GM21423 (cell line): ENCODE results near the gene TDRD7.
A peak's percentile ranks its signal among the peaks of the same experiment; 100 is the strongest.
"Not testable (repeated sequence)": the region's sequence is repeated elsewhere in the genome, so short reads cannot be mapped to it uniquely, and the experiment has no call there.

Experiments used
- ATAC-seq: cut with Tn5 transposase; IDR thresholded peaks from one replicate; pipeline ENCODE4 v1.9.1; 2021; ENCODE audit warnings: mild to moderate bottlenecking, moderate library complexity; ENCODE audit not compliant: unreplicated experiment

The TDRD7 gene

DNA sequence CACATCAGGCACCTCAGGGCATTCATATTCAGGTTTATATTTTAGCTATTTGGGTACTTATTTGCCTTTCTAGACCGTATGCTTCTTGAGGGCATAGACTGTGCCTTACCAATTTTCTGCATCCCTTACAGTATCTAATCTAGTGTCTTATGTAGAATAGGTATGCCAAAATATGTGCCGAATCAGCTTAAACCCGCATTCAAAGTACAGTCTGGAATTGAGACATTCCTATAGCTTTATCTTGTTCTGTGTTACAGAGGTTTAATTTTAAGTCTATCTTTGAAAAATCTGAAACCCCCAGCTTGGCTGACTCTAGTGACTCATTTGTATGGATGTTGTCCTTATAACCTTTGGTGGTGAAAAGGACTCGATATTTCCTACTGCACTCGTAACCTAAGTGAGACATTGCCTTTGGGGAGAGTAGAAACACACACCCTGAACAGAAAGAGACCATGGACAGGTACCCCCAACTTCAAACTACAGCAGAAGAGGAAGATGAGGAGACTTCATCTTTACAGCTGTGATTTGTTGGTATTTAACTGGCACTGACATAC lies 62.6 kb downstream of the TDRD7 start:
- no peak for ATAC-seq

DNA sequence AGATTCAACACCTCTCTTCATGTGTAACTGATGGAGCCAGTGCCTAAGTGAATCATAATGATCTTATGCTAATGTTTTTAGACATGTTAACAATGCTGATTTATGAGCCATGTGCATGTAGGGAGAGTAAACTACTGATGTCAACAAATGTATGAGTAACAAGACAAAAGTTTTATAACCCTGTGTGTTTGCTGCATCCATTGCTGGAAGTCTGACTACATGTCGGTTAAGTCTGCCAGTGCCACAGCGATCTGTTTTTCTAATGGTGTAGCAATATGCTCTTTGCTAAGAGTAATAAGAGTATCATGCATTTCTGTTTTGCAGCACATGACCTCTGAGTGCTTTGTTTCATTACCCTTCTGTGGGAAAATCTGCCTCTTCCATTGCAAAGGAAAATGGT lies 63.2 kb downstream of the TDRD7 start:
- no peak for ATAC-seq

DNA sequence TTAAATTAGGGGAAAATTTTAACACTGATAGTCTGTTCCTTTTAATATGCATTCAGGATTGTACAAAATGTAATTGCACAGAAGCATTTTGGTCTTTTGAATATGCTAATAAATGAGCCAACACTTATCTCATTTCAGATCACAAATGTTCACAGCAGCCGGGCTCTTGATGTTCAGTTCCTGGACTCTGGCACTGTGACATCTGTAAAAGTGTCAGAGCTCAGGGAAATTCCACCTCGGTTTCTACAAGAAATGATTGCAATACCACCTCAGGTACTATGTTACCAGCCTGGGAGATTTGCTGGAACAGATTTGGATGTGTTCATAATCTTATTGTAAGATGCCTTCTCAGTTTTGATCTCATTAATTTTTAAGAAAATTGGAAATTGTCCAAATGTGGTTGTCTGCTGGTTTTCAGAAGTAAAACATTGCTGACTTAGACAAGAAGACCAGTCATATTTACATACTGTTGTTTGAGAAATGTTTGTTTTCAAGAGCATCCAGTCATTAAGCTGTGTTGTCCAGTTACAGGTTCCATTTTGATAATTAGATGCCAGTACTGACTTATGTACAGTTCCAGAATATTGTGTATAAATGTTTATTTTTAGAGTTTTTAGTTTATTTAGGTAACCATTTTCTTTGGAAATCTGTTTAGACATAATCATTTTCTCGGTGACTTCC lies 66.5 kb downstream of the TDRD7 start:
- ATAC-seq: no peak

DNA sequence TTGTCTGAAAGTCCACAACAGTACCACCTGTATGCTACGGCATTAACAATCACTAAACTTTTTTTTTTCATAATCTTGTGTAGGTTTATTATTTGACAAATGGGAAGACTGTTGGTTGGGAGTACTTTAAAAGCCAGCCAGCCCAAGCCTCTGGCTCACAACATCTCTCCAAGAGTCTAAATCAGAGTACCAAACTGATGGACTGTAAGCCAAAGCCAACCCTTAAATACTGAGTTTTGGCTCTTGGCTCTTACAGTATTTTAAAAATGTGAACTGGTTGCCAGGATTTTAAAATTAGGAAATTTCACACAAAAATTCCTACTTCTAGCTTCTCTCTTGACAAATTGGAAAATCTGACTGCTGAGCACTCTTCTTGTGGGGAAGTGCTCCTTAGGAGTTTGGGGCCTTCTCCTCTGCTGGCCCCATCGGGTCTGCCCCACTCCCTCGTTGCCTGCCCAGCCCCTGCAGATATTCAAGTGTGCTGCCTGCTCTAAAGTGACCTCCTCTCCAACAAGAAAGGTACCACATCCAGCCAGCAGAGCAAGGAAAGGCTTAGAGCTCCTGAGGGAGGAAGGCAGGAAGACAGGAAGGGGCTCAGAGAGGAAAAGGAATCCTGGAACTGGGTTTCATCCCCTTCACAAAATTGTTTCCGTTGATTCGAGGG lies 67.7 kb downstream of the TDRD7 start:
- ATAC-seq: no peak

DNA sequence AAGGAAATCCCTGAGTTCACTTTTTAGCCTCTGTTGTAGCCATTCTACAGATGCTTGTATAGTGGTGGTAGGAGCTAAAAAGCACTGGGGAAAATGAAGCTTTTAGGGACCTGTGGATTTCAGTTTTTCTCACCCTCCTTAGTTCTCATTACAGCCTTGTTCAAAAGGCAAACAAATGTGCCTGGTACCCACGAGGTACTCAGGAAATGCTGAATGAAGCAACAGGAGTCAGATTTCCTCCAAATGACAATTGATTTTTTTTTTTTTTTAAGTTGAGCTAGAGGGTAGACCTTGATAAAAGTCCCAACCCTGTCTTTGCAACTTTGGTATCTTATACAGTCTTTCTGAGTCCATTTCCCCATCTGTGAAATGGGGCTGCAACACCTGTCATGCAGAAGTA lies 68.3 kb downstream of the TDRD7 start:
- no peak for ATAC-seq

DNA sequence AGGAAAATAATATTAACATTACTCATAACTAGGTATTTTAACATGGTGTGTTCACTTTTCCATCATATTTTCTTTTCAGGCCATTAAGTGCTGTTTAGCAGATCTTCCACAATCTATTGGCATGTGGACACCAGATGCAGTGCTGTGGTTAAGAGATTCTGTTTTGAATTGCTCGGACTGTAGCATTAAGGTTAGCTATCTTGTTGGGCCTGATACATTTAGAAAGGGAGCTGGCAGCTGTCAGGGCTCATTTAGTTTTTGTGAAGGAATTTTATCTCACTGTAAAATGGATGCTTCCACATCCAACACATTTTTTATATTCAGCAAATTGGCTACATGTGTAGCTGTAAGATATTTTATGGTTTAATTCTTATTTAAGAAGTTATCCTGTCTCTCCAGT lies 68.9 kb downstream of the TDRD7 start:
- no peak for ATAC-seq

DNA sequence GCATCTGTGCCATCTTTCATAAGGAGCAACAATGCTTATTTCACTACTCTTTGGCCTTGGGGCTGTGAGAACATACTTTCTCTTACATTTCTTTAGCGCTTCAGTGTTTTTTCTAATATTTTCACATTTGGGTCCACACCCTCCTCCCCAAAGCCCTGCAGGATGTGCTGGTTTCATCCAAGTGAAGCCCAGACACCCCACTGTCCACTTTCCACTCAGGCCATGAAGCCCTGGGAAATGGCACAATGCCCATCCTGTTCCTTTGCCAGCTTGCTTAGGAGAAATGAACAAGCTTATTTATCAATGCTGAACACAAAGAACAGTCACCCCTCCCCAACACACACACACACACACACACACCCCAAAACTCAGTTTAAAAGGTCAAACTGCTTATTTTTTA lies 72.2 kb downstream of the TDRD7 start:
- ATAC-seq: no peak

DNA sequence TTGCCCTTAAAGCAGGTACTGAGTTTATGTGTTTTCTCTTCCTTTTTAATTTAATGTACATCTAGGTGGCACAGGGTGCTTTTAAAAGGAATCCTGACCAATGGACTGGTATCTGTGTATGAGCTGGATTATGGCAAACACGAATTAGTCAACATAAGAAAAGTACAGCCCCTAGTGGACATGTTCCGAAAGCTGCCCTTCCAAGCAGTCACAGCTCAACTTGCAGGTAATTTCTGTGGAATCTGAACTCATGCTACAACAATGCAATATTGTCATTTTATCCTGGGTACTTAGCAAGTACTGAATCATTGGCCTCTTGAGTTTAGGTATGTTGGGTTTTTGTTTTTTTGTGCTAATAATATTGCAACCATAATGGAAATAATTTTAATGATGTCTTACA lies 75.2 kb downstream of the TDRD7 start:
- ATAC-seq: no peak

DNA sequence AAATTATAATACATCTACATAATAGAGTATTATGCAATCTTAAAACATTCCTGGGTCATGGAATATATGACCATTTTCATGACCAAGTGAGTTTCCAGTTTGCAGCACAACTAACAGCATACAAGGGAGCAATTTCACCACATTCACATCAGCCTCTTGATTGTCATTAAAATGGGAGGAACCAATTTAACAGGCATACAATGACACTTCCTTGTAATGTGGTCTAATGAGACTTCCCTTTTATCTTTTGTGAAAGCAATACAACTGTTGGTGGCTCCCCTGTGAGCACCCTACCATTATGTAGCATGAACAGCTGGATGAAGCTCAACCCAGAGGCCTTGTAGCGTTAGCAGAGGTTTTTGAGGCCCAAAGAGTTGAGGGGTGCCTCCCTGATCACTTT lies 76.0 kb downstream of the TDRD7 start:
- no peak for ATAC-seq

DNA sequence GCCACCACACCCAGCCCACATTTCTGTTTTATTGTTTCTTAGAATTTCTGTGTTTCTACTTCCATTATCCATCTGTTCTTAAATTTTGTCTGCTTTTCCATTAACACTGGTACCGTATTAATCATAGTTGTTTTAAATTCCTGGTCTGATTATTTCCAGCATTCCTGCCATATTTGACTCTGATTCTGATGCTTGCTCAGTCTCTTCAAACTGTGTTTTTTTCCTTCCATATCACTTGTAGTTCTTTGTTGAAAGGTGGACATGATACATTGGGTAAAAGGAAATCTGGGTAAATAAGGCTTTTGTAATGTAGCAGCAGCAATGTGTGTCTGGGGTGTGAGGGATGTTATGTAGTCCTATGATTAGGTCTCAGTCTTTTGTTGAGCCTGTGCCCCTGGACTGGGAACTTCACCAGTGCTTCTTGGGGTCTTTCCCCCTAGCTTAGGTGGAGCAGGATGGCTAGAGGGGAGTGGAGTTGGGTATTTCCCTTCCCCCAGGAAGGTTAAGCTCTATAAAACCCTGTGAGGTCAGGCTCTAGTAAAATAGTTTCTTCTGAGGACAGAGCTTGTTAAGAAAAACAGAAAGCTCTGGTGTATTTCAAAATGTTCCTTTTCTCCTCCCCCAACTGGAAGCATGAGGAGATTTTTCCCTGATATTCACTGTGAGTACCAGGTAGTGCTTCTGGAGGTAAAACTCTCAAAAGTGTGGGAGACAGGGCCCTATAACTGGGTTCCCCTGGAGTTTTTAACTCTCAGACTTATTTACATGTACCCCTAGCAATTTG lies 79.5 kb downstream of the TDRD7 start:
- ATAC-seq: no peak

DNA sequence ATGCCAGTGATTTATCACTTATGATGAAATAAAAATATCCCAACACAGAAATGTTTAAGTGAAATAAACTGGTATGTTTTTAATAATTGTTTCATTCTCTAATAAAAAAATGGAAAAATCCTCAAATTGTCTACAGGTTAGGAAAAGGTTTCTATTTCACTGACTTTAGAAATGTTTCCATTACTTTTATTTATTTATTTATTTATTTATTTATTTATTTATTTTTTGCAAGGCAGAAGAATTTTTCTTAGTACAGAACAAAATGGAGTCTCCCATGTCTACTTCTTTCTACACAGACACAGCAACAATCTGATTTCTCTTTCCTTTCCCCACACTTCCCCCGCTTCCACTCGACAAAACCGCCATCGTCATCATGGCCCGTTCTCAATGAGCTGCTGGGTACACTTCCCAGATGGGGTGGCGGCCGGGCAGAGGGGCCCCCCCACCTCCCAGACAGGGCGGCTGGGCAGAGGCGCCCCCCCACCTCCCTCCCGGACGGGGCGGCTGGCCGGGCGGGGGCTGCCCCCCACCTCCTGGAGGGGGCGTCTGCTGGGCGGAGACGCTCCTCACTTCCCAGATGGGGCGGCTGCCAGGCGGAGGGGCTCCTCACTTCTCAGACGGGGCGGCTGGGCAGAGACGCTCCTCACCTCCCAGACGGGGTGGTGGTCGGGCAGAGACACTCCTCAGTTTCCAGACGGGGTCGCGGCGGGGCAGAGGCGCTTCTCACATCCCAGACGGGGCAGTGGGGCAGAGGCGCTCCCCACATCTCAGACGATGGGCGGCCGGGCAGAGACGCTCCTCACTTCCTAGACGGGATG lies 85.9 kb downstream of the TDRD7 start:
- not testable (repeated sequence) for ATAC-seq

DNA sequence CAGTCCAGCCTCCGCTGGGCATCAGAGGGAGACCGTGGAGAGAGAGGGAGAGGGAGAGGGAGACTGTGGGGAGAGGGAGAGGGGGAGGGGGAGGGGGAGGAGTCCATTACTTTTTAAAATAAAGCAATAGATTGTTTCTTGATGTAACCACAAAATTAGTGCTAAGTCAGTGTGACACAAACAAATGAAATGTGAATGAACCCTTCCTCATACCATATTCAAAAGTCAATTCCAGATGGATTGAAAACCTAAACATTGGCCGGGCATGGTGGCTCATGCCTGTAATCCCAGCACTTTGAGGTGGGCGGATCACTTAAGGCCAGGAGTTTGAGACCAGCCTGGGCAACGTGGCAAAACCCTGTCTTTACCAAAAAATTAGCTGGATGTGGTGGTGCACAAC lies 87.0 kb downstream of the TDRD7 start:
- ATAC-seq: not testable (repeated sequence)

DNA sequence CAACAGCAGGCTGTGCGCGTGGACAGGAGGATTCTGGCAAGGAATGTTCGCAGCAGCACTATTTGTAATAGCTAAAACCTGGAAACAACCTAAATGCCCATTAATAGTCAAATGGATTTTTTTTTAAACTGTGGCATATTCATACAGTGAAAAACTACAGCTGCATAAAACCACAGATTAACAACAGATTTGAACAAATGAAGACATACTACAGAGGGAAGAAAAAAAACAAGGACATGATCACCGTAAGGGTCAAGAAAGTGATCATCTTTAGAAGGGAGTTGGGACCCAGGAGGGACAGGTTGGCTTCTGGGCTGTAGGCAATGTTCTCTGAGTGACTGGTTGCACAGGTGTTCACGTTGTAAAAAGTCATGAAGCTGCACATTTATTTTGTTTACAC lies 88.4 kb downstream of the TDRD7 start:
- no peak for ATAC-seq

DNA sequence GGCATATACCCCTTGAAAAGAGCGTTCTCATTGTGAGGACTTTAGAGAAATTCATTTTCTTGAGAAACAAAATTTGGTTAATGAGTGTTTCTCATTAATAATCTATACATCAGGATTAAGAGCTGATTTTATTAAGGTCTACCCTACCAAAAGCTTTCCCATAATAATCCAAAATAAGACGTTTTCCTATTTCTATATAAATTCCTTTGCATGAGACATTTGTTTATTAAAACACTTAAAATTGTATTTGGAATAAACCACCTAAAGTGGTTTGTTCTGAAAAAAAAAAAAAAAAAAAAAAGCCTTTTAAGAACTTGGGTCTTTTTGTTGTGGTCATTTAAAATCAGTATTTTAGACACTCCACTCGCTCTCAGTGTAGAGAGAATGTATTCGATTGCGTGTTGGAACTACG lies 88.9 kb downstream of the TDRD7 start:
- ATAC-seq: no peak

DNA sequence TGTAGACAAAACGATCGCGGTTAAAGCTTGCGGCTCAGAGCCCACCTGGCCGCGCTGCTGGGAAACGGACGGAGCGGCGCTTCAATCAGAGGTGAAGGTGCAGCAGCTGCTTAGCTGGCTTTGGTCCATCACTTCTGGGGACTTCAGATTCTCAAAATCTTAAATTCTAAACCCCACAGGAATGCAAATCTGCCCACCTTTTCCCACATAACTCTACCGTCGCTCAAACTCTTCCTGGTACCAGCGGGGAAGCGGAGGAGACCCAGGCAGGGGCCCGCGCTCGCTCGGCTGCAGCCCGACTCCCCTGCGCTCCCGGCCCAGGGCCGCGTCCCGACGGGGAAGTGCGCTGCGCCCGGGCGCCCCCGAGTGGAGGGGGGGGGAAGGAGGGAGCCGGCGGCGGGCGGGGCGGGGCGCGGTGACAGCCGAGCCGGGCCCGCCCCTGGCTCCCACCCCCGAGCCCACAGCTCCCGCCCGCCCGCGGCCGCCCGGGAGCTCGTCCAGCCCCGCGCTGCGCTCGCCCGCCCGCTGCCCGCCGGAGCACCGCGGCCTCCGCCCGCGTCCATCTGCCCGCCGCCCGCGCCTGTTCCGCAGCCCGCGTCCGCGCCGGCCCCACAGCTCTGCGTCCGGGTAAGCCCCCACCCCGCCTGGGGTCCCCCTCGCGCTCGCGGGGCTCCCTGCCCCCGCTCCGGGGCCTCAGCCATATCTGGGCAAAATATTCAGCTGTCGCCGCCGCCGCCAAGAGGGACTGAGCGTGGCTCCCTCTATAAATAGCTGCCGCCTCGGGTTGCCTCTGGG lies 89.5 kb downstream of the TDRD7 start, which contains the start of gene TMOD1:
Gene TMOD1 (plus strand): TSS at position 490 of the 795 bp plus-strand sequence. CDS start 22,523 bp downstream, outside the sequence.
- peak; percentile 51 for ATAC-seq

DNA sequence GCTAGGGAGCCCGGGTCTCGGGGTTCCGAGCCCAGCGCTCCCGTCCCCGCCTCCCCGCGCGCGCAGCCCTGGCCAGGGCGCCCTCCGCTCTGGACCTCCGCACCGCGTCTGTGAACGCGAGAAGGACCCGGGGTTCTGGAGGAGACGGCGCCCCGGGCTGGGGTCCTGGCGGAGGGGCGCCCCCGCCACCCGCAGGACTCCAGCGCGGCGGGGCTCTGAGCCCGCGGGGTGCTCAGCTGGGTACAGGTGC lies 90.0 kb downstream of the TDRD7 start:
- peak; percentile 18 for ATAC-seq

DNA sequence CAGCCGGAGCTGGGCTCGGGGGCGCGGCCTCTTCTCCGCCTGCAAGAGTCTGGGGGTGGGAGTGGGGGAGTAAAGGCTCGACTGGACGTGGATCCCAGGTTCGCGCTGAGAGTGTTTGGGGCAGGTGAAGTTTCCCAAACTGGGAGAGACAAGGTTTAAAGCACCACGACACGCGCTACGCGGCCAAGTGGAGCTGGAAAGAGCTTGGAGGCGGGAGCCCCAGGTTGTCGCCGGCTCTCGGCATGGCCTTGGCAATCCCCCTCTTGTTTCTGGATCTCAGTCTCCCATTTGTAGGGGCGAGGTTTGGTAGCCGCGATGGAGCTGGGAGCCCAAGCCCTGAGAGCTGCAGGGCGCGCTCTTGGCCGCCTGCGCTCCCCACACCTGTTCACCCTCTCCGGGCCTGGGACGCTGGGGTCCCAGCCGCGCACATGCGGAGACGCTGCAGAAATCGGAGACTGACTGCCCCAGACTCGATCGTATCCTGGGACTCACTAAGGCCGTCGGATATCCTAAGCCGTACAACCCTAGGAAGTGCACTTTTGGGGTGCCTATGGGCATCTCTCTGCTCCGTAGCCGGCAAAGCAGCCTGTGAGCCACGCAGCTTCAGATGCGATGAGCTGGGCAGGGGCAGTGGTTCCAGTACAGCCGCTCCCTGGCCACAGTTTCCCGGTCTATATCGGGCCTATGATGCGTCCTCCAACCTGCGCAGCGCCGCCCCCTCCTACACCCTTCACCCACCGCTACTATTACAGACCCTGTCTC lies 90.5 kb downstream of the TDRD7 start:
- ATAC-seq: no peak

DNA sequence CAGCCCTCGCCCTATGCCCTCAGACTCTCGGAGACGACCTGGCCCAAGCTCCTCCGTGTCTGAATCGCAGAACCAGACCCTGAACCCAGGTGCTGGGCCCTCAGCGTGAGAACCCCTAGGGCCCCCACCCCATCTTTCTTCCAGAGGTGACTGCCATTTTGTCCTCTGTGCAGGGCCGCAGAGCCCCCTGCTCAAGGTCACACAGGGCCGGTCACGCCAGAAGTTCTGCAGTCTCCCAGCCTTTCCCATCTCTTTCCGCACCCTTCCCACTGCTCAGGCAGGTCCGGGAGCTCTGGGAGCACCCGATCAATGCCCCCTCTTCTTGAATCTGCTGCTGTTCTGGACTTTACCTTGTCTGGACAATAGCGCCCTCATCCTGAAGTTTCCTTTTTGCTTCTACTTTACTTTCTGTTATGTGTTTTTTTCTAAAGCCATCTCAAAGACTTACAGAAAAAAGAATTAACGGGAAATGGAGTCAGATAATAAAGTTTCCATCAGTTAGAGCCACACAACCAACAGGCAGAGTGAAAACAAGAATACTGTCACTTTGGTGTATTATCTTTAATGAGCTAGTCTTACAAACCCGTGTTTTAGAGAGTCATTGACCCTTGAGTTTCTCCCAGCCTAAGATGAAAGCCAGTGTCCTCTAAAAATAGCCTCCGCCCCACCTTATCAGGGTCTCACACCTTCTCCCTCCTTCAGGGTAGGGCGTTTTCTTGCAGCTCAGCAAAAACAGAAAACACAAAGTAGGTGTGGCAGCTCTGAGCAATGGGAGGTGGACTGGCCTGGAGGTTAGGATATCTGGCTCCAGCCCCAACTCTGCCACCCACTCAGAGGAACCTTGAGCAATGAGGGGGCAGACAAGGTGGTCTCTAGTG lies 91.3 kb downstream of the TDRD7 start:
- ATAC-seq: no peak

DNA sequence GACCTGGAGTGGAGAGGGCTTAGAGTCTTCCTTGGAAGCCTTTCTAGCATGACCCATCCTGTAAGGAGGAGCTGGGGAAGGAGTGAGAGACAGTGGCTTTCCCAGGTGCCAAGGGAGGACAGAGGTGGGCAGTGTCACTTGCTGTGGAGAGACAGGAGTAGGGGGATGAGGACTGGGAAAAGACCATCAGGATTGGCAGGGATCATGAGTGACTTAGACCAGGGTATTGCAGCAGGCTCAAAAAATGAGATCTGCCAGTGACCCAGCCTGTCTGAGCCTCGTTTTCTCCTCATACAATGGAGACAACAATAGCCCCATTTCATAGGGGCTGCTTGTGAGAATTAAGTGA lies 91.9 kb downstream of the TDRD7 start:
- ATAC-seq: no peak
